CD4-positive, alpha-beta T cell (primary cell): Measurements from ENCODE around the gene XPO1. TPM values are rescaled to one million over a fixed set of nuclear protein-coding genes. Genes with fewer than 3 reads are reported as not detected.

ENCODE experiments used
- ATAC-seq: fragments of 200-7000 bp; cut with Tn5 transposase; one replicate; pipeline ENCODE4 v1.10.0; 2022; ENCODE audit warnings: mild to moderate bottlenecking; ENCODE audit not compliant: poor library complexity
- CTCF ChIA-PET: fragments of 350-600 bp; sonication (Branson Sonifier 250); formaldehyde crosslinking; loops from one replicate; lab custom pipeline; 2021; ENCODE audit warnings: antibody characterized with exemption, inconsistent platforms; lab: Charles Lee
- POLR2A ChIA-PET: fragments of 350-600 bp; sonication (Branson Sonifier 250); formaldehyde crosslinking; loops from one replicate; lab custom pipeline; 2021; ENCODE audit warnings: antibody characterized with exemption, inconsistent platforms; lab: Charles Lee
- DNase-seq, 14 experiments: peaks; one replicate each; pipeline ENCODE4 v3.0.0-alpha.2; 2013 to 2020; ENCODE audit warnings: mixed read lengths in 2 of 14
- H3K27ac ChIP-seq, 2 donors: one replicate each; pipeline versions ENCODE4 v1.5.1 to v1.7.0; 2013; ENCODE audit warnings: low read length in 2 of 2, low read depth in 1 of 2, mild to moderate bottlenecking in 1 of 2
- H3K27me3 ChIP-seq, 2 experiments: 1 replicate in 1 of 2; 2 replicates in 1 of 2; pipeline versions ENCODE4 v1.6.1 to v1.7.0; 2013; ENCODE audit warnings: low read length in 2 of 2, control low read depth in 1 of 2, mild to moderate bottlenecking in 1 of 2, moderate library complexity in 1 of 2; ENCODE audit not compliant: insufficient read depth in 2 of 2, control insufficient read depth in 1 of 2
- H3K36me3 ChIP-seq: one replicate; pipeline ENCODE4 v1.6.1; 2013; ENCODE audit warnings: low read length, control low read depth; ENCODE audit not compliant: insufficient read depth
- H3K4me1 ChIP-seq: one replicate; pipeline ENCODE4 v1.6.1; 2013; ENCODE audit warnings: low read length, control low read depth; ENCODE audit not compliant: insufficient read depth
- H3K4me3 ChIP-seq: one replicate; pipeline ENCODE4 v1.5.1; 2013; ENCODE audit warnings: mild to moderate bottlenecking, low read length, moderate library complexity
- H3K9me3 ChIP-seq, 2 experiments: 1 replicate in 1 of 2; 2 replicates in 1 of 2; pipeline versions ENCODE4 v1.6.1 to v1.7.0; 2013; ENCODE audit warnings: low read length in 2 of 2, mild to moderate bottlenecking in 2 of 2, control low read depth in 1 of 2, moderate library complexity in 1 of 2; ENCODE audit not compliant: control insufficient read depth in 1 of 2, insufficient read depth in 1 of 2
- H3K27ac Mint-ChIP-seq: one replicate; pipeline ENCODE4 v1.8.0; 2020; ENCODE audit warnings: mixed read lengths
- H3K27me3 Mint-ChIP-seq: one replicate; pipeline ENCODE4 v1.8.0; 2021; ENCODE audit warnings: mixed read lengths
- H3K36me3 Mint-ChIP-seq: one replicate; pipeline ENCODE4 v1.8.0; 2021; ENCODE audit warnings: low read depth, mixed read lengths
- H3K4me1 Mint-ChIP-seq: one replicate; pipeline ENCODE4 v1.8.0; 2021; ENCODE audit warnings: low read depth, mixed read lengths
- H3K4me3 Mint-ChIP-seq: one replicate; pipeline ENCODE4 v1.8.0; 2020; ENCODE audit warnings: mild to moderate bottlenecking, mixed read lengths
- H3K9me3 Mint-ChIP-seq: one replicate; pipeline ENCODE4 v1.8.0; 2020; ENCODE audit warnings: mixed read lengths
- CTCF ChIP-seq: fragments of 200-600 bp; IDR thresholded peaks from one replicate; pipeline ENCODE4 v1.8.0; 2022; ENCODE audit warnings: antibody characterized with exemption, mild to moderate bottlenecking
- intact Hi-C, 2 experiments: fragments of 100-400 bp; cut with DNase I in 1 of 2; cut with micrococcal nuclease in 1 of 2; formaldehyde crosslinking; loops; one replicate each; pipeline versions ENCODE4 v1.15.1 to v1.9.0; 2023 to 2025; cut with DNase I, micrococcal nuclease
- total RNA-seq, 174 experiments: library from RNA in 2 of 174; stranded (reverse) in 2 of 174; gene quantifications; one replicate each; pipeline ENCODE4 v1.2.3 and lab custom pipeline; 2021 to 2026

XPO1 gene
- total RNA-seq, 2 experiments from 2014 or later, result 111 to 118 TPM

DNA sequence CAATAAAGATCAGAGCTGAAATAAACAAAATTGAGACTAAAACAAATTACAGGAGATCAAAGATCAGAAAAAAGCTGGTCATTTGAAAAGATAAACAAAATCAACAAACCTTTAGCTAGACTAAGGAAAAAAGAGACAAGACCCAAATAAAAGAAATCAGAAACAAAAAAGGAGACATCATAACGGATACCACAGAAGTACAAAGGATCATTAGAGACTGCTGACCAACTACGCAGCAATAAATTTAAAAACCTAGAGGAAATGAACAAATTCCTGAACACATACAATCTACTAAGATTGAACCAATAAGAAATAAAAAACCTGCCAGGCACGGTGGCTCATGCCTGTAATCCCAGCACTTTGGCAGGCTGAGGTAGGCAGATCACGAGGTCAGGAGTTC is 101.0 kb downstream of the XPO1 start:
- no peak for ATAC-seq
- peaks cover 74% of the 10 kb centered on the region for H3K4me1 Mint-ChIP-seq
- Histone ChIP-seq H3K4me3 (no peak overlapping the region), H3K27me3 (no peaks in the 10 kb centered on the region), H3K9me3 (peaks cover 4 to 21% of the 10 kb centered on the region in 2 experiments), H3K36me3 (peaks cover 5% of the 10 kb centered on the region), H3K27ac (no peak overlapping the region), H3K4me1 (peaks cover 50% of the 10 kb centered on the region)
- DNase-seq, result no peak
- no peak for TF ChIP-seq CTCF
- H3K36me3 Mint-ChIP-seq, result peaks cover 45% of the 10 kb centered on the region
- H3K4me3 Mint-ChIP-seq, result no peak overlapping the region
- ChIA-PET CTCF (interaction anchor here (1.6 kb wide), 1 partner anchor 11 kb away, joined by 10 read pairs; no protein-coding TSS in a partner anchor), POLR2A (no interaction called here)
- peak overlapping the region; percentile 52 for H3K27ac Mint-ChIP-seq
- no peaks in the 10 kb centered on the region for H3K27me3 Mint-ChIP-seq
- intact Hi-C loops, result no loop called here
- peaks cover 12% of the 10 kb centered on the region for H3K9me3 Mint-ChIP-seq

- Histone ChIP-seq H3K36me3 (peaks cover 5% of the 10 kb centered on the region), H3K4me1 (peaks cover 53% of the 10 kb centered on the region), H3K9me3 (peaks cover 4 to 21% of the 10 kb centered on the region in 2 experiments), H3K4me3 (no peak overlapping the region), H3K27ac (no peak overlapping the region), H3K27me3 (no peaks in the 10 kb centered on the region)
- CTCF ChIA-PET, result interaction anchor here (1.6 kb wide), 1 partner anchor 10 kb away, joined by 10 read pairs; no protein-coding TSS in a partner anchor
- TF ChIP-seq CTCF, result no peak
- ATAC-seq (no peak), DNase-seq (no peak)
- peaks cover 40% of the 10 kb centered on the region for H3K36me3 Mint-ChIP-seq
- POLR2A ChIA-PET, result interaction anchor here (1.0 to 1.3 kb wide), 2 partner anchors 22 to 34 kb away, joined by 3 read pairs; no protein-coding TSS in a partner anchor
- peaks cover 67% of the 10 kb centered on the region for H3K4me1 Mint-ChIP-seq
- H3K9me3 Mint-ChIP-seq, result peaks cover 12% of the 10 kb centered on the region
- no peak overlapping the region for H3K27ac Mint-ChIP-seq
- H3K4me3 Mint-ChIP-seq, result peak overlapping the region; percentile 8
- intact Hi-C loops, result no loop called here
- H3K27me3 Mint-ChIP-seq, result no peaks in the 10 kb centered on the region
Observed at GRCh38 chr2:61436092-61436491, 102.1 kb downstream of the XPO1 start.

DNA sequence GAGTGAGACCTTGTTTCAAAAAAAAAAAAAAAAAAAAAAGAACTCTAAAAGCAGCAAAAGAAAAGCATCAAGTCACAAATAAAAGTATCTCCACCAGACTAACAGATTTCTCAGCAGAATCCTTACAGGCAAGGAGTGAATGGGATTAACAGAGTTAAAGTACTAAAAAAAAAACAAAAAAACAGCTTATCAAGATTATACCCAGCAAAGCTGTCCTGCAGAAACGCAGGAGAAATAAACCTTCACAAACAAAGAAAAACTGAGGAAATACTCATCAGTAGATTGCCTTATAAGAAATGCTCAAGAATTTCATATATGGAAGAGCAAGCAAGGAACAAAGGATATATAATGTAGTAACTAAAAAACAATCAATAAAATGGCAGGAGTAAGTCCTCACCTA is 102.9 kb downstream of the XPO1 start:
- DNase-seq (no peak), ATAC-seq (no peak)
- peaks cover 40% of the 10 kb centered on the region for H3K36me3 Mint-ChIP-seq
- H3K4me3 ChIP-seq, result no peak overlapping the region
- H3K4me3 Mint-ChIP-seq, result no peak overlapping the region
- H3K27me3 Mint-ChIP-seq, result no peaks in the 10 kb centered on the region
- CTCF ChIA-PET, result interaction anchor here (0.9 kb wide), 1 partner anchor 9 kb away, joined by 7 read pairs; no protein-coding TSS in a partner anchor
- POLR2A ChIA-PET, result interaction anchor here (1.3 kb wide), 1 partner anchor 35 kb away, joined by 3 read pairs; no protein-coding TSS in a partner anchor
- H3K36me3 ChIP-seq, result peaks cover 5% of the 10 kb centered on the region
- no peak for TF ChIP-seq CTCF
- no peak overlapping the region for H3K27ac ChIP-seq
- peaks cover 12% of the 10 kb centered on the region for H3K9me3 Mint-ChIP-seq
- no peaks in the 10 kb centered on the region for H3K27me3 ChIP-seq
- peaks cover 49% of the 10 kb centered on the region for H3K4me1 ChIP-seq
- peaks cover 4 to 21% of the 10 kb centered on the region in 2 experiments for H3K9me3 ChIP-seq
- intact Hi-C loops, result no loop called here
- peak overlapping the region; percentile 30 for H3K27ac Mint-ChIP-seq
- H3K4me1 Mint-ChIP-seq, result peaks cover 71% of the 10 kb centered on the region
